OCI-LY3 (cell line): Measurements from ENCODE around the gene RNF220.

Experiments used
- H2AFZ ChIP-seq: fragments of 200-600, 300-600 bp; shearing (Covaris generic); 2 replicates; pipeline ENCODE4 v1.6.0; 2014; ENCODE audit warnings: antibody characterized with exemption, low read depth, low read length
- H3K27ac ChIP-seq: fragments of 200-600, 300-600 bp; sonication (generic); 2 replicates; pipeline ENCODE4 v1.5.1; 2014; ENCODE audit warnings: mild to moderate bottlenecking, low read length, moderate library complexity, mixed read lengths
- H3K27me3 ChIP-seq: fragments of 200-600, 300-600 bp; sonication (generic); 2 replicates; pipeline ENCODE4 v1.6.1; 2014; ENCODE audit warnings: low read depth, low read length, mixed read lengths
- H3K36me3 ChIP-seq: fragments of 200-600, 300-600 bp; sonication (generic); replicated peaks from 2 replicates; pipeline ENCODE3; 2014; ENCODE audit warnings: low read depth, low read length, mixed read lengths
- H3K4me1 ChIP-seq: fragments of 300-600, 200-600 bp; sonication (generic); 2 replicates; pipeline ENCODE4 v1.6.1; 2014; ENCODE audit warnings: low read length, mixed read lengths
- H3K4me2 ChIP-seq: fragments of 200-600, 300-600 bp; sonication (generic); 2 replicates; pipeline ENCODE4 v1.6.1; 2014; ENCODE audit warnings: low read length, mixed read lengths
- H3K4me3 ChIP-seq: fragments of 300-600, 200-600 bp; sonication (generic); 2 replicates; pipeline ENCODE4 v1.5.1; 2014; ENCODE audit warnings: antibody characterized with exemption, mild to moderate bottlenecking, low read length, moderate library complexity
- H3K79me2 ChIP-seq: fragments of 300-600, 200-600 bp; shearing (Covaris generic); 2 replicates; pipeline ENCODE4 v1.6.1; 2014; ENCODE audit warnings: mild to moderate bottlenecking, low read length, mixed read lengths
- H3K9ac ChIP-seq: fragments of 300-600, 200-600 bp; shearing (Covaris generic); 2 replicates; pipeline ENCODE4 v1.6.0; 2014; ENCODE audit warnings: mild to moderate bottlenecking, low read length, moderate library complexity
- H3K9me3 ChIP-seq: fragments of 200-600, 300-600 bp; shearing (Covaris generic); 2 replicates; pipeline ENCODE4 v1.6.1; 2014; ENCODE audit warnings: low read length, mixed read lengths; ENCODE audit not compliant: insufficient read depth
- H4K20me1 ChIP-seq: fragments of 200-600, 300-600 bp; sonication (generic); 2 replicates; pipeline ENCODE4 v1.6.1; 2016; ENCODE audit warnings: low read length, mixed read lengths; ENCODE audit not compliant: insufficient read depth
- EZH2phosphoT487 ChIP-seq: fragments of 200-600 bp; shearing (Covaris generic); IDR thresholded peaks from 2 replicates; pipeline ENCODE4 v1.6.1; 2018; ENCODE audit warnings: antibody characterized with exemption, mixed run types, low read depth
- TF ChIP-seq, protein P1 (sequence below): fragments of 200-600, 300-600 bp; sonication (generic); IDR thresholded peaks from 2 replicates; pipeline ENCODE4 v1.5.1; 2014; ENCODE audit warnings: antibody characterized with exemption, low read length, low read depth

Gene RNF220

DNA sequence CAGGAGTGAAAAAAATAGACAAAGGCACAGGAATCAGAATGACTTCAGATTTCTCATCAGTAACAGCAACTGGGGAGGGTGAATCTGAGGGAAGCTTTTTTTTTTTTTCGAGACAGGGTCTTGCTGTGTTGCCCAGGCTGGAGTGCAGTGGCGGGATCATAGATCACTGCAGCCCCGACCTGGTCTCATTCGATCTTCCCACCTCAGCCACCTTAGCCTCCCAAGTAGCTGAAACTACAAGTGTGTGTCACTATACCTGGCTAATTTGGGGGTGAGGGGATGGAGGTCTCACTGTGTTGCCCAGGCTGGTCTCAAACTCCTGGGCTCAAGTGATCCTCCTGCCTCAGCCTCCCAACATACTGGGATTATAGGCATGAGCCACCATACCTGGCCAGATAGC, 280.2 kb downstream of the RNF220 start:
- no peaks in the 10 kb centered on the region for H3K9me3 ChIP-seq
- H2AFZ ChIP-seq = no peak overlapping the region
- no peaks in the 10 kb centered on the region for H4K20me1 ChIP-seq
- H3K36me3 ChIP-seq = no peaks in the 10 kb centered on the region
- H3K9ac ChIP-seq = no peak overlapping the region
- H3K27ac ChIP-seq = no peak overlapping the region
- H3K79me2 ChIP-seq = no peaks in the 10 kb centered on the region
- no peaks in the 10 kb centered on the region for H3K27me3 ChIP-seq
- H3K4me2 ChIP-seq = no peak overlapping the region
- H3K4me1 ChIP-seq = 0 out of 2 replicates have a peak, but pooled peaks cover 2% of the 10 kb centered on the region
- no peak overlapping the region for H3K4me3 ChIP-seq
- TF ChIP-seq, protein P1, sequence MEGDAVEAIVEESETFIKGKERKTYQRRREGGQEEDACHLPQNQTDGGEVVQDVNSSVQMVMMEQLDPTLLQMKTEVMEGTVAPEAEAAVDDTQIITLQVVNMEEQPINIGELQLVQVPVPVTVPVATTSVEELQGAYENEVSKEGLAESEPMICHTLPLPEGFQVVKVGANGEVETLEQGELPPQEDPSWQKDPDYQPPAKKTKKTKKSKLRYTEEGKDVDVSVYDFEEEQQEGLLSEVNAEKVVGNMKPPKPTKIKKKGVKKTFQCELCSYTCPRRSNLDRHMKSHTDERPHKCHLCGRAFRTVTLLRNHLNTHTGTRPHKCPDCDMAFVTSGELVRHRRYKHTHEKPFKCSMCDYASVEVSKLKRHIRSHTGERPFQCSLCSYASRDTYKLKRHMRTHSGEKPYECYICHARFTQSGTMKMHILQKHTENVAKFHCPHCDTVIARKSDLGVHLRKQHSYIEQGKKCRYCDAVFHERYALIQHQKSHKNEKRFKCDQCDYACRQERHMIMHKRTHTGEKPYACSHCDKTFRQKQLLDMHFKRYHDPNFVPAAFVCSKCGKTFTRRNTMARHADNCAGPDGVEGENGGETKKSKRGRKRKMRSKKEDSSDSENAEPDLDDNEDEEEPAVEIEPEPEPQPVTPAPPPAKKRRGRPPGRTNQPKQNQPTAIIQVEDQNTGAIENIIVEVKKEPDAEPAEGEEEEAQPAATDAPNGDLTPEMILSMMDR = no peak
- TF ChIP-seq EZH2phosphoT487 = no peak

DNA sequence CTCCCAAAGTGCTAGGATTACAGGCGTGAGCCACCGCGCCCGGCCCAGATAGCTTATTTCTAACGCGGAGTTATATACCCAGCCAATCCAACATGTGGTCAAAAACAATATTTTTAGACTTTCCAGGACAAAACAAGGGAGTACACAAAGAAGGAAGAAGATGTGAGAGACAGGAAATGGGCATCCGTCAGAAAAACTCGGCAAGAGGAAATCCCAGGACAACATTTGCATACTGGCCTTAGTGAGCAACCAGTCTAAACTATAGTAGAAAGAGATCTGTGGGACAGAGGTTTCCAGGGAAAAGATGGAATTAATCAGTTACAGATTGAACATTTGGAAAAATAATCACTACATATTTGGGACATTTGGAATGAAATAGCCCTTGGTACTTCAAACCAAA, 280.8 kb downstream of the RNF220 start:
- no peak overlapping the region for H2AFZ ChIP-seq
- no peak overlapping the region for H3K9ac ChIP-seq
- H3K9me3 ChIP-seq = no peaks in the 10 kb centered on the region
- 0 out of 2 replicates have a peak, but pooled peaks cover 2% of the 10 kb centered on the region for H3K4me1 ChIP-seq
- no peaks in the 10 kb centered on the region for H4K20me1 ChIP-seq
- H3K4me3 ChIP-seq = no peak overlapping the region
- TF ChIP-seq, protein P1 = no peak
- no peak for TF ChIP-seq EZH2phosphoT487
- no peaks in the 10 kb centered on the region for H3K36me3 ChIP-seq
- no peak overlapping the region for H3K27ac ChIP-seq
- no peak overlapping the region for H3K4me2 ChIP-seq
- H3K79me2 ChIP-seq = no peaks in the 10 kb centered on the region
- H3K27me3 ChIP-seq = no peaks in the 10 kb centered on the region

DNA sequence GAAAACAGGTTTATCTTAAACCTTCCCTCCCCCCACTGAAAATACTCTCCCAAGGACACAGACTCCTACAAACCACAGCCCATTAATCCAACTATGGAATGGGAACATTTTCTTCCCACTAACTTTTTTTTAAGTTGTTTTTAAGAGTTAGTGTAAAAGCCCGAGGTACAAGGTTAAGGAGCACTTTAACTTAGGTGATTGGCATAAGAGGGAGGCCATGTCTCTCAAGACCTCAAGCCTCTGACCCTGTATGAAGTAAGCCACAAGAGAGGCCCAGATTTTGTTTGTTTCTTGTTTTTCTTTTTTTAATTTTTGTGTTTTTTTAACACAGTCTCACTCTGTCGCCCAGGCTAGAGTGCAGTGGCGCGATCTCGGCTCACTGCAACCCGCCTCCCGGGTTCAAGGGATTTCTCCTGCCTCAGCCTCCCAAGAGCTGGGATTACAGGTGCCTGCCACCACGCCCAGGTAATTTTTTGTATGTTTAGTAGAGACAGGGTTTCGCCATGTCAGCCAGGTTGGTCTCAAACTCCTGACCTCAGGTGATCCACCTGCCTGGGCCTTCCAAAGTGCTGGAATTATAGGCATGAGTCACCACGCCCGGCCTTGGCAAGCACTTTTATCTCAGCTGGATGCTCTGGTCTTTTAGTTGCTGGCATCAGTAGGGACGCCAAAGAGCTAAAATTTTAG, 283.8 kb downstream of the RNF220 start:
- H3K27ac ChIP-seq = no peak overlapping the region
- TF ChIP-seq, protein P1 = no peak
- TF ChIP-seq EZH2phosphoT487 = no peak
- H3K4me1 ChIP-seq = 0 out of 2 replicates have a peak, but pooled peaks cover 2% of the 10 kb centered on the region
- H3K4me3 ChIP-seq = no peak overlapping the region
- no peak overlapping the region for H3K9ac ChIP-seq
- no peaks in the 10 kb centered on the region for H3K36me3 ChIP-seq
- H3K4me2 ChIP-seq = no peak overlapping the region
- H3K27me3 ChIP-seq = no peaks in the 10 kb centered on the region
- H4K20me1 ChIP-seq = no peaks in the 10 kb centered on the region
- no peak overlapping the region for H2AFZ ChIP-seq
- H3K79me2 ChIP-seq = no peaks in the 10 kb centered on the region
- H3K9me3 ChIP-seq = no peaks in the 10 kb centered on the region

DNA sequence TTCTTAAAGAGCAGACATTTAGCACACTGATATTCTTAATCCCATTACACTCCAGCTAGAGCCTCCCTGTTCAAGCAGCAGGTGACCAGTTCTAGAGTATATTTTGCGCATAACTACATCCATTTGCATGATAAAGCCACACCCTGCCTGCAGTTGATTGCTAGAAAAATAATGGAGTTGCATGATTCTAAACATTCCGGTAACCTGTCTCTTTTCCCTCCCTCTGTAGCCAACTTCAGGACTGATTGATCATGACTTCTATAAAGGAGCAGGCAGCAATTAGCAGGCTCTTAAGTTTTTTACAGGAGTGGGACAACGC, 284.4 kb downstream of the RNF220 start:
- H3K9me3 ChIP-seq = no peaks in the 10 kb centered on the region
- no peaks in the 10 kb centered on the region for H3K27me3 ChIP-seq
- no peaks in the 10 kb centered on the region for H4K20me1 ChIP-seq
- H3K4me2 ChIP-seq = no peak overlapping the region
- no peak for TF ChIP-seq EZH2phosphoT487
- TF ChIP-seq, protein P1 = no peak
- H3K36me3 ChIP-seq = no peaks in the 10 kb centered on the region
- 0 out of 2 replicates have a peak, but pooled peaks cover 2% of the 10 kb centered on the region for H3K4me1 ChIP-seq
- no peak overlapping the region for H2AFZ ChIP-seq
- H3K9ac ChIP-seq = no peak overlapping the region
- H3K27ac ChIP-seq = no peak overlapping the region
- no peaks in the 10 kb centered on the region for H3K79me2 ChIP-seq
- no peak overlapping the region for H3K4me3 ChIP-seq
